PC-9 (cell line): ENCODE data around the gene MMP7. TPM values are rescaled to one million over a fixed set of nuclear protein-coding genes. Genes with fewer than 3 reads are reported as not detected.
A peak's percentile ranks its signal among the peaks of the same experiment; 100 is the strongest.

ENCODE experiments used
- BruUV-seq: library from RNA; stranded (reverse); fragments of 400-500 nt; replicated peaks from 2 replicates; lab custom pipeline; 2021; lab: Mats Ljungman, UMichigan
- CTCF ChIA-PET: fragments of 300-600 bp; sonication (Branson Sonifier 250); formaldehyde crosslinking; loops from one replicate; lab custom pipeline; 2022; ENCODE audit warnings: antibody characterized with exemption; lab: Charles Lee
- POLR2A ChIA-PET: fragments of 300-600 bp; sonication (Branson Sonifier 250); formaldehyde crosslinking; loops from one replicate; lab custom pipeline; 2022; ENCODE audit warnings: antibody characterized with exemption; ENCODE audit not compliant: unreplicated experiment; lab: Charles Lee
- DNase-seq, 2 experiments: peaks; one replicate each; pipeline versions ENCODE4 v3.0.0 to v3.0.0-alpha.2; 2015 to 2022; ENCODE audit warnings: mixed read lengths in 1 of 2
- H2AFZ ChIP-seq: fragments of 200-600 bp; sonication (generic); 2 replicates; pipeline ENCODE4 v1.8.1; 2017; ENCODE audit warnings: antibody characterized with exemption
- H3F3A ChIP-seq: fragments of 200-600 bp; sonication (generic); 2 replicates; pipeline ENCODE4 v1.8.1; 2017; ENCODE audit warnings: antibody characterized with exemption, mild to moderate bottlenecking, low read depth; ENCODE audit not compliant: insufficient read depth
- H3K27ac ChIP-seq: fragments of 200-600 bp; sonication (generic); 2 replicates; pipeline ENCODE4 v1.6.1; 2016; ENCODE audit warnings: mixed run types
- H3K27me3 ChIP-seq: fragments of 200-600 bp; sonication (generic); 2 replicates; pipeline ENCODE4 v1.6.1; 2016; ENCODE audit warnings: low read depth, mixed run types; ENCODE audit not compliant: insufficient read depth
- H3K36me3 ChIP-seq: fragments of 200-600 bp; sonication (generic); 2 replicates; pipeline ENCODE4 v1.6.1; 2016; ENCODE audit warnings: low read depth, mixed run types
- H3K4me1 ChIP-seq: fragments of 200-600 bp; sonication (generic); replicated peaks from 2 replicates; pipeline ENCODE4 v1.6.1; 2016; ENCODE audit warnings: mixed run types; ENCODE audit not compliant: insufficient read depth
- H3K4me2 ChIP-seq: fragments of 200-600 bp; sonication (generic); 2 replicates; pipeline ENCODE4 v1.6.1; 2017; ENCODE audit warnings: mixed run types
- H3K4me3 ChIP-seq: fragments of 200-600 bp; sonication (generic); 2 replicates; pipeline ENCODE4 v1.6.1; 2016; ENCODE audit warnings: mixed run types
- H3K79me2 ChIP-seq: fragments of 200-600 bp; sonication (generic); 2 replicates; pipeline ENCODE4 v1.6.1; 2017; ENCODE audit warnings: low read depth, mixed run types
- H3K9me2 ChIP-seq: fragments of 200-600 bp; sonication (generic); 2 replicates; pipeline ENCODE4 v1.8.1; 2017; ENCODE audit warnings: mild to moderate bottlenecking; ENCODE audit not compliant: insufficient read depth
- H3K9me3 ChIP-seq: fragments of 200-600 bp; sonication (generic); 2 replicates; pipeline ENCODE4 v1.8.1; 2016; ENCODE audit warnings: low read depth; ENCODE audit not compliant: insufficient read depth
- H4K20me1 ChIP-seq: fragments of 200-600 bp; sonication (generic); 2 replicates; pipeline ENCODE4 v1.8.1; 2017; ENCODE audit not compliant: insufficient read depth
- CTCF ChIP-seq: fragments of 200-600 bp; sonication (generic); conservative IDR thresholded peaks from 2 replicates; pipeline ENCODE4 v1.6.1; 2017; ENCODE audit warnings: mixed run types, antibody characterized with exemption, mild to moderate bottlenecking, moderate library complexity
- EZH2 ChIP-seq: fragments of 200-600 bp; sonication (generic); IDR thresholded peaks from 2 replicates; pipeline ENCODE4 v1.8.0; 2017; ENCODE audit warnings: antibody characterized with exemption, low read depth
- intact Hi-C: fragments of 100-400 bp; cut with micrococcal nuclease; formaldehyde crosslinking; loops from one replicate; pipeline ENCODE4 v1.10.0; 2022; ENCODE audit not compliant: unreplicated experiment
- total RNA-seq: library from RNA; stranded (reverse); gene quantifications from 2 replicates; pipeline ENCODE4 v1.2.3, GENCODE V29; 2021

Gene MMP7
- total RNA-seq, 1 experiment from 2014 or later = 1.1 TPM

- no TSS peak for BruUV-seq
Observed at GRCh38 chr11:102572554-102573220, 42.1 kb upstream of the MMP7 start.

GRCh38 chr11:102568851-102569250, 38.3 kb upstream of the MMP7 start:
- peaks cover 33% of the 10 kb centered on the region for H3K9me3 ChIP-seq
- H3K9me2 ChIP-seq = no peaks in the 10 kb centered on the region
- no peak overlapping the region for H3K27ac ChIP-seq
- POLR2A ChIA-PET = no interaction called here
- no peaks in the 10 kb centered on the region for H4K20me1 ChIP-seq
- H3K27me3 ChIP-seq = no peaks in the 10 kb centered on the region
- intact Hi-C loops = no loop called here
- peaks cover 10% of the 10 kb centered on the region for H3K4me1 ChIP-seq
- CTCF ChIA-PET = no interaction called here
- no peak overlapping the region for H3K4me2 ChIP-seq
- H3F3A ChIP-seq = peaks cover 11% of the 10 kb centered on the region
- H3K4me3 ChIP-seq = no peak overlapping the region
- no peaks in the 10 kb centered on the region; the same call in 1 of the 2 replicates for H3K36me3 ChIP-seq
- no peak for DNase-seq
- BruUV-seq = no TSS peak
- TF ChIP-seq EZH2 = no peak
- TF ChIP-seq CTCF = no peak
- no peak overlapping the region for H2AFZ ChIP-seq
- H3K79me2 ChIP-seq = no peaks in the 10 kb centered on the region

More at GRCh38 chr11:102572554-102573220, 42.1 kb upstream of the MMP7 start:
- no peak for DNase-seq
- POLR2A ChIA-PET = no interaction called here
- Histone ChIP-seq H2AFZ (no peak overlapping the region), H3K36me3 (no peaks in the 10 kb centered on the region), H3K9me3 (peaks cover 13% of the 10 kb centered on the region), H4K20me1 (no peaks in the 10 kb centered on the region), H3K4me1 (no peaks in the 10 kb centered on the region), H3K27me3 (no peaks in the 10 kb centered on the region), H3K27ac (no peak overlapping the region), H3K4me3 (no peak overlapping the region), H3K9me2 (no peaks in the 10 kb centered on the region), H3F3A (no peaks in the 10 kb centered on the region), H3K79me2 (no peaks in the 10 kb centered on the region), H3K4me2 (no peak overlapping the region)
- intact Hi-C loops = no loop called here
- CTCF ChIA-PET = no interaction called here
- TF ChIP-seq EZH2 = no peak
- TF ChIP-seq CTCF = no peak

- POLR2A ChIA-PET = no interaction called here
- Histone ChIP-seq H4K20me1 (no peaks in the 10 kb centered on the region), H3K4me1 (peaks cover 16% of the 10 kb centered on the region), H2AFZ (no peak overlapping the region), H3K27ac (no peak overlapping the region), H3F3A (peaks cover 15% of the 10 kb centered on the region), H3K27me3 (no peaks in the 10 kb centered on the region), H3K79me2 (no peaks in the 10 kb centered on the region), H3K9me2 (no peaks in the 10 kb centered on the region), H3K4me2 (no peak overlapping the region), H3K4me3 (no peak overlapping the region), H3K36me3 (no peaks in the 10 kb centered on the region; the same call in 1 of the 2 replicates), H3K9me3 (peaks cover 32% of the 10 kb centered on the region)
- BruUV-seq = no TSS peak
- no peak for TF ChIP-seq CTCF
- no peak for TF ChIP-seq EZH2
- CTCF ChIA-PET = no interaction called here
- intact Hi-C loops = no loop called here
- peak in 1 of 2 experiments; percentile 18 for DNase-seq
Observed at GRCh38 chr11:102566112-102566511, 35.6 kb upstream of the MMP7 start.
